H1 (cell line): ENCODE data around the gene PPIL6. TPM values are rescaled to one million over a fixed set of nuclear protein-coding genes. Genes with fewer than 3 reads are reported as not detected.

ENCODE experiments used
- ASH2L ChIP-seq: fragments of 200-600, 300-600 bp; sonication (generic); IDR thresholded peaks from one replicate; pipeline ENCODE4 v1.7.1; 2017; ENCODE audit warnings: low read length
- BACH1 ChIP-seq: IDR thresholded peaks from 2 replicates; pipeline ENCODE4 v1.6.1; 2012; ENCODE audit warnings: low read length, improper control_type of control experiment
- BCL11A ChIP-seq, 2 experiments: IDR thresholded peaks; one replicate each; pipeline ENCODE4 v1.6.1; 2011; ENCODE audit warnings: low read depth in 2 of 2, low read length in 2 of 2, mild to moderate bottlenecking in 2 of 2
- CBX8 ChIP-seq: fragments of 300-800, 300-1000 bp; sonication (generic); IDR thresholded peaks from 2 replicates; pipeline ENCODE4 v1.7.1; 2016; ENCODE audit warnings: low read depth, low read length, borderline replicate concordance
- CREB1 ChIP-seq: IDR thresholded peaks from 2 replicates; pipeline ENCODE4 v1.6.1; 2012; ENCODE audit warnings: inconsistent platforms
- FOSL1 ChIP-seq: IDR thresholded peaks from 2 replicates; pipeline ENCODE4 v1.6.1; 2011; ENCODE audit warnings: mild to moderate bottlenecking, low read depth, low read length, moderate library complexity; ENCODE audit not compliant: insufficient read depth
- MAFK ChIP-seq: IDR thresholded peaks from 2 replicates; pipeline ENCODE4 v1.6.1; 2012; ENCODE audit warnings: low read depth, mild to moderate bottlenecking, improper control_type of control experiment, low read length
- POLR2A ChIP-seq, 2 experiments: IDR thresholded peaks; 1 replicate in 1 of 2; 2 replicates in 1 of 2; pipeline ENCODE4 v1.6.1; 2011; ENCODE audit warnings: low read depth in 2 of 2, low read length in 2 of 2, mild to moderate bottlenecking in 2 of 2; ENCODE audit errors: control extremely low read depth in 1 of 2
- SAP30 ChIP-seq: fragments of 300-600 bp; sonication (generic); IDR thresholded peaks from 2 replicates; pipeline ENCODE4 v1.7.1; 2012; ENCODE audit warnings: low read length, moderate library complexity, mild to moderate bottlenecking, inconsistent platforms; ENCODE audit not compliant: insufficient read depth, insufficient replicate concordance
- SRF ChIP-seq: IDR thresholded peaks from 2 replicates; pipeline ENCODE4 v1.6.1; 2011; ENCODE audit warnings: mild to moderate bottlenecking, low read depth, low read length, moderate library complexity
- TBP ChIP-seq: IDR thresholded peaks from 2 replicates; pipeline ENCODE4 v1.6.1; 2011; ENCODE audit warnings: low read depth, low read length, improper control_type of control experiment
- TCF12 ChIP-seq: IDR thresholded peaks from 2 replicates; pipeline ENCODE4 v1.6.1; 2011; ENCODE audit warnings: low read depth, mild to moderate bottlenecking, low read length
- polyA plus RNA-seq, 7 experiments: library from polyadenylated mRNA; depleted of rRNA in 3 of 7; stranded (reverse) in 5 of 7; unstranded in 2 of 7; fragments of >200 nt in 5 of 7; fragments of 200-250 nt in 2 of 7; gene quantifications; 1 replicate in 5 of 7; 2 replicates in 1 of 7; 4 replicates in 1 of 7; pipeline versions ENCODE4 v1.2.1 to v1.2.3, GENCODE V29; 2011 to 2013; ENCODE audit warnings: missing spikeins in 2 of 7, mixed read lengths in 2 of 7
- total RNA-seq: library from RNA; stranded (reverse); fragmentation: NEBNext Ultra II Directional; extraction: Animal tissue kit (Norgen Biotek cat#: 25700); gene quantifications from 2 replicates; pipeline ENCODE4 v1.2.1, GENCODE V29; 2021
- TF ChIP-seq, protein P1 (sequence below): fragments of 300-600 bp; sonication (generic); IDR thresholded peaks from 2 replicates; pipeline ENCODE4 v1.7.1; 2012; ENCODE audit warnings: low read length, moderate library complexity, mild to moderate bottlenecking, inconsistent platforms; ENCODE audit not compliant: insufficient replicate concordance

PPIL6 gene
- total and polyA plus RNA-seq, 2 of the 8 experiments (the other 6 are each of a cell fraction or from before 2014, with no cell fraction given), result 0.42 to 1.3 TPM

DNA sequence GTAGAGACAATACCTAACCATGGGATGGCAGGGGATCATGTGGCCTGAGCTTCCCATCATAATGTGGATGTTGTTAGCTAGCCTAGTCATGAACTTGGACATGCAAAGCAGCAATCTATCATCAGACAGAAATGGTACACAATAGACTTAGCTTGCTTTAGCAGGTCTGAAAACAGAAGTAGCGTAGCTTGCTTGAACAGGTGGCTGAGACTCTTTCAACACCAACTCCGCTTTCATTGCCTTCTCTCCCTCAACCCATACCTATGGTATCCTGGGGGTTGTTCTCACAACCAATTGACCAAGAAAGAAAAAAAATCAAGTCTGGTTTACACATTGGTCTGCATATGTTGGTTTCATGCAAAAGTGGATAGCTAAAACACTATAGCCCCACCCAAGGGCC lies 81.2 kb downstream of the PPIL6 start (continued):
- TF ChIP-seq, protein P1, sequence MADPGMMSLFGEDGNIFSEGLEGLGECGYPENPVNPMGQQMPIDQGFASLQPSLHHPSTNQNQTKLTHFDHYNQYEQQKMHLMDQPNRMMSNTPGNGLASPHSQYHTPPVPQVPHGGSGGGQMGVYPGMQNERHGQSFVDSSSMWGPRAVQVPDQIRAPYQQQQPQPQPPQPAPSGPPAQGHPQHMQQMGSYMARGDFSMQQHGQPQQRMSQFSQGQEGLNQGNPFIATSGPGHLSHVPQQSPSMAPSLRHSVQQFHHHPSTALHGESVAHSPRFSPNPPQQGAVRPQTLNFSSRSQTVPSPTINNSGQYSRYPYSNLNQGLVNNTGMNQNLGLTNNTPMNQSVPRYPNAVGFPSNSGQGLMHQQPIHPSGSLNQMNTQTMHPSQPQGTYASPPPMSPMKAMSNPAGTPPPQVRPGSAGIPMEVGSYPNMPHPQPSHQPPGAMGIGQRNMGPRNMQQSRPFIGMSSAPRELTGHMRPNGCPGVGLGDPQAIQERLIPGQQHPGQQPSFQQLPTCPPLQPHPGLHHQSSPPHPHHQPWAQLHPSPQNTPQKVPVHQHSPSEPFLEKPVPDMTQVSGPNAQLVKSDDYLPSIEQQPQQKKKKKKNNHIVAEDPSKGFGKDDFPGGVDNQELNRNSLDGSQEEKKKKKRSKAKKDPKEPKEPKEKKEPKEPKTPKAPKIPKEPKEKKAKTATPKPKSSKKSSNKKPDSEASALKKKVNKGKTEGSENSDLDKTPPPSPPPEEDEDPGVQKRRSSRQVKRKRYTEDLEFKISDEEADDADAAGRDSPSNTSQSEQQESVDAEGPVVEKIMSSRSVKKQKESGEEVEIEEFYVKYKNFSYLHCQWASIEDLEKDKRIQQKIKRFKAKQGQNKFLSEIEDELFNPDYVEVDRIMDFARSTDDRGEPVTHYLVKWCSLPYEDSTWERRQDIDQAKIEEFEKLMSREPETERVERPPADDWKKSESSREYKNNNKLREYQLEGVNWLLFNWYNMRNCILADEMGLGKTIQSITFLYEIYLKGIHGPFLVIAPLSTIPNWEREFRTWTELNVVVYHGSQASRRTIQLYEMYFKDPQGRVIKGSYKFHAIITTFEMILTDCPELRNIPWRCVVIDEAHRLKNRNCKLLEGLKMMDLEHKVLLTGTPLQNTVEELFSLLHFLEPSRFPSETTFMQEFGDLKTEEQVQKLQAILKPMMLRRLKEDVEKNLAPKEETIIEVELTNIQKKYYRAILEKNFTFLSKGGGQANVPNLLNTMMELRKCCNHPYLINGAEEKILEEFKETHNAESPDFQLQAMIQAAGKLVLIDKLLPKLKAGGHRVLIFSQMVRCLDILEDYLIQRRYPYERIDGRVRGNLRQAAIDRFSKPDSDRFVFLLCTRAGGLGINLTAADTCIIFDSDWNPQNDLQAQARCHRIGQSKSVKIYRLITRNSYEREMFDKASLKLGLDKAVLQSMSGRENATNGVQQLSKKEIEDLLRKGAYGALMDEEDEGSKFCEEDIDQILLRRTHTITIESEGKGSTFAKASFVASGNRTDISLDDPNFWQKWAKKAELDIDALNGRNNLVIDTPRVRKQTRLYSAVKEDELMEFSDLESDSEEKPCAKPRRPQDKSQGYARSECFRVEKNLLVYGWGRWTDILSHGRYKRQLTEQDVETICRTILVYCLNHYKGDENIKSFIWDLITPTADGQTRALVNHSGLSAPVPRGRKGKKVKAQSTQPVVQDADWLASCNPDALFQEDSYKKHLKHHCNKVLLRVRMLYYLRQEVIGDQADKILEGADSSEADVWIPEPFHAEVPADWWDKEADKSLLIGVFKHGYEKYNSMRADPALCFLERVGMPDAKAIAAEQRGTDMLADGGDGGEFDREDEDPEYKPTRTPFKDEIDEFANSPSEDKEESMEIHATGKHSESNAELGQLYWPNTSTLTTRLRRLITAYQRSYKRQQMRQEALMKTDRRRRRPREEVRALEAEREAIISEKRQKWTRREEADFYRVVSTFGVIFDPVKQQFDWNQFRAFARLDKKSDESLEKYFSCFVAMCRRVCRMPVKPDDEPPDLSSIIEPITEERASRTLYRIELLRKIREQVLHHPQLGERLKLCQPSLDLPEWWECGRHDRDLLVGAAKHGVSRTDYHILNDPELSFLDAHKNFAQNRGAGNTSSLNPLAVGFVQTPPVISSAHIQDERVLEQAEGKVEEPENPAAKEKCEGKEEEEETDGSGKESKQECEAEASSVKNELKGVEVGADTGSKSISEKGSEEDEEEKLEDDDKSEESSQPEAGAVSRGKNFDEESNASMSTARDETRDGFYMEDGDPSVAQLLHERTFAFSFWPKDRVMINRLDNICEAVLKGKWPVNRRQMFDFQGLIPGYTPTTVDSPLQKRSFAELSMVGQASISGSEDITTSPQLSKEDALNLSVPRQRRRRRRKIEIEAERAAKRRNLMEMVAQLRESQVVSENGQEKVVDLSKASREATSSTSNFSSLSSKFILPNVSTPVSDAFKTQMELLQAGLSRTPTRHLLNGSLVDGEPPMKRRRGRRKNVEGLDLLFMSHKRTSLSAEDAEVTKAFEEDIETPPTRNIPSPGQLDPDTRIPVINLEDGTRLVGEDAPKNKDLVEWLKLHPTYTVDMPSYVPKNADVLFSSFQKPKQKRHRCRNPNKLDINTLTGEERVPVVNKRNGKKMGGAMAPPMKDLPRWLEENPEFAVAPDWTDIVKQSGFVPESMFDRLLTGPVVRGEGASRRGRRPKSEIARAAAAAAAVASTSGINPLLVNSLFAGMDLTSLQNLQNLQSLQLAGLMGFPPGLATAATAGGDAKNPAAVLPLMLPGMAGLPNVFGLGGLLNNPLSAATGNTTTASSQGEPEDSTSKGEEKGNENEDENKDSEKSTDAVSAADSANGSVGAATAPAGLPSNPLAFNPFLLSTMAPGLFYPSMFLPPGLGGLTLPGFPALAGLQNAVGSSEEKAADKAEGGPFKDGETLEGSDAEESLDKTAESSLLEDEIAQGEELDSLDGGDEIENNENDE, result no peak
- TF ChIP-seq TCF12 (no peak), ASH2L (no peak), TBP (no peak), BCL11A (IDR thresholded peaks at IDR 0.05; ENCODE audit: low read depth in 2 of 2, low read length in 2 of 2) (no peak), SAP30 (no peak), FOSL1 (no peak), MAFK (no peak), CREB1 (no peak), BACH1 (no peak), POLR2A (IDR thresholded peaks at IDR 0.05; ENCODE audit: control extremely low read depth in 1 of 2, low read depth in 2 of 2, low read length in 2 of 2) (no peak), SRF (no peak), CBX8 (no peak)
